Subcutaneous adipose tissue (tissue), 4 donors: ENCODE measurements around the gene SEC23A. TPM values are rescaled to one million over a fixed set of nuclear protein-coding genes. Genes with fewer than 3 reads are reported as not detected.

ENCODE experiments used
- CTCF ChIP-seq: fragments of 450-650 bp; IDR thresholded peaks from one replicate; pipeline ENCODE4 v1.5.1; 2016; ENCODE audit warnings: low read depth, mild to moderate bottlenecking, control low read depth, antibody characterized with exemption, moderate library complexity
- total RNA-seq, 4 donors: library from RNA; depleted of rRNA; stranded (reverse); fragments of >200 nt; gene quantifications; one replicate each; pipeline ENCODE4 v1.1.0, GENCODE V29; 2016

Gene SEC23A
- total RNA-seq, 4 donors from 2014 or later, result 90.8 to 154 (median 97.7) TPM

- TF ChIP-seq CTCF, result no peak
Observed at GRCh38 chr14:39069923-39070322, 33.1 kb downstream of the SEC23A start.

- no peak for TF ChIP-seq CTCF
Observed at GRCh38 chr14:39060818-39061437, 42.1 kb downstream of the SEC23A start.

- no peak for TF ChIP-seq CTCF
Observed at GRCh38 chr14:39055786-39056474, 47.1 kb downstream of the SEC23A start.

- no peak for TF ChIP-seq CTCF
Observed at GRCh38 chr14:39050389-39050788, 52.6 kb downstream of the SEC23A start.

- TF ChIP-seq CTCF, result no peak
Observed at GRCh38 chr14:39043352-39043943, 59.6 kb downstream of the SEC23A start.

- no peak for TF ChIP-seq CTCF
Observed at GRCh38 chr14:39040529-39040928, 62.5 kb downstream of the SEC23A start.

- no peak for TF ChIP-seq CTCF
Observed at GRCh38 chr14:39038542-39038941, 64.5 kb downstream of the SEC23A start.
